Measurements from ENCODE around the gene HPS5.

The HPS5 gene

GRCh38 chr11:18230859-18231258, 91.1 kb downstream of the HPS5 start:
- intact Hi-C loops (cut with DNase I; ENCODE audit: low total_unique reads) = no loop called here
- H3K27ac ChIP-seq = no peak overlapping the region
- no peaks in the 10 kb centered on the region for H3K4me1 ChIP-seq
- DNase-seq = no peak
- no peak overlapping the region for H3K4me3 ChIP-seq
- H3K36me3 ChIP-seq = no peaks in the 10 kb centered on the region
- TF ChIP-seq CTCF (IDR thresholded peaks at IDR 0.05) = no peak
- H3K9me3 ChIP-seq = no peaks in the 10 kb centered on the region
- no peaks in the 10 kb centered on the region for H3K27me3 ChIP-seq

- TF ChIP-seq CTCF (IDR thresholded peaks at IDR 0.05) = no peak
- no peaks in the 10 kb centered on the region for H3K27me3 ChIP-seq
- no peaks in the 10 kb centered on the region for H3K9me3 ChIP-seq
- intact Hi-C loops (cut with DNase I; ENCODE audit: low total_unique reads) = no loop called here
- H3K4me3 ChIP-seq = no peak overlapping the region
- H3K4me1 ChIP-seq = no peaks in the 10 kb centered on the region
- no peak for DNase-seq
- H3K27ac ChIP-seq = no peak overlapping the region
- H3K36me3 ChIP-seq = no peaks in the 10 kb centered on the region
These were observed 92.4 kb downstream of the HPS5 start for GRCh38 chr11:18229501-18229900.
